HepG2 (cell line): ENCODE results near the gene GSTT2B. TPM values are rescaled to one million over a fixed set of nuclear protein-coding genes. Genes with fewer than 3 reads are reported as not detected.

Experiments
- ATAC-seq: fragments of 200-7000 bp; cut with Tn5 transposase; 3 replicates; pipeline ENCODE4 v1.9.1; 2020; ENCODE audit warnings: mild to moderate bottlenecking, moderate library complexity
- BruUV-seq: library from RNA; stranded (reverse); fragments of 400-500 nt; replicated peaks from 2 replicates; lab custom pipeline; 2021; lab: Mats Ljungman, UMichigan
- CTCF ChIA-PET: fragments of 300-600 bp; formaldehyde crosslinking; extraction: SDS; loops from one replicate; lab custom pipeline; 2021; ENCODE audit warnings: low total read pairs, inconsistent platforms, low intra/inter-chr PET ratio; lab: Yijun Ruan, JAX
- POLR2A ChIA-PET: fragments of 350-600 bp; sonication (Branson Sonifier 250); formaldehyde crosslinking; loops from one replicate; lab custom pipeline; 2020; ENCODE audit warnings: antibody characterized with exemption, inconsistent platforms; lab: Yijun Ruan, JAX
- DNase-seq: peaks from one replicate; pipeline ENCODE4 v3.0.0-alpha.2; 2015; ENCODE audit warnings: low spot score
- FAIRE-seq: peaks from 3 replicates; lab custom pipeline; 2011; peaks lifted over from hg19 to GRCh38; lab: Jason Lieb, UNC
- H2AFZ ChIP-seq: one replicate; pipeline ENCODE4 v1.6.1; 2011; ENCODE audit warnings: low read length, inconsistent platforms
- H3K27ac ChIP-seq: fragments of 300-600 bp; 3 replicates; pipeline ENCODE4 v1.8.0; 2011; ENCODE audit warnings: mixed run types, mild to moderate bottlenecking, mixed read lengths, low read length, inconsistent platforms; ENCODE audit not compliant: insufficient read depth; ENCODE audit errors: extremely low read length
- H3K27me3 ChIP-seq, 2 experiments: fragments of 200-600 bp in 1 of 2; 2 replicates in 1 of 2; 3 replicates in 1 of 2; pipeline versions ENCODE4 v1.6.0 to v1.8.0; 2011; ENCODE audit warnings: low read length in 2 of 2, mild to moderate bottlenecking in 2 of 2, moderate library complexity in 2 of 2, inconsistent platforms in 1 of 2; ENCODE audit not compliant: insufficient read depth in 2 of 2, control insufficient read depth in 1 of 2
- H3K36me3 ChIP-seq, 2 experiments: fragments of 200-600 bp in 1 of 2; replicated peaks in 1 of 2; 2 replicates in 1 of 2; 3 replicates in 1 of 2; pipeline versions ENCODE4 v1.5.1 to v1.8.0; 2011; ENCODE audit warnings: low read length in 2 of 2, inconsistent platforms in 1 of 2; ENCODE audit not compliant: insufficient read depth in 2 of 2, control insufficient read depth in 1 of 2
- H3K4me1 ChIP-seq: 2 replicates; pipeline ENCODE4 v1.5.1; 2012; ENCODE audit warnings: low read length, inconsistent platforms; ENCODE audit not compliant: insufficient read depth
- H3K4me2 ChIP-seq: 2 replicates; pipeline ENCODE4 v1.6.0; 2011; ENCODE audit warnings: low read depth, low read length, inconsistent platforms
- H3K4me3 ChIP-seq, 3 experiments: fragments of 200-600 bp in 1 of 3; sonication (generic), shearing (Covaris generic) in 1 of 3; replicated peaks in 1 of 3; 2 replicates each; pipeline ENCODE4 v1.5.1; 2011 to 2016; ENCODE audit warnings: low read length in 3 of 3, inconsistent platforms in 2 of 3, low read depth in 2 of 3, mild to moderate bottlenecking in 2 of 3, control low read depth in 1 of 3, mixed read lengths in 1 of 3; ENCODE audit not compliant: insufficient read depth in 1 of 3
- H3K79me2 ChIP-seq: one replicate; pipeline ENCODE4 v1.6.1; 2011; ENCODE audit warnings: low read length, inconsistent platforms; ENCODE audit not compliant: insufficient read depth
- H3K9ac ChIP-seq: 2 replicates; pipeline ENCODE4 v1.6.0; 2011; ENCODE audit warnings: mild to moderate bottlenecking, low read depth, low read length, inconsistent platforms; ENCODE audit not compliant: insufficient read depth
- H3K9me3 ChIP-seq: 2 replicates; pipeline ENCODE4 v1.5.1; 2012; ENCODE audit warnings: mild to moderate bottlenecking, low read length
- H4K20me1 ChIP-seq: 2 replicates; pipeline ENCODE4 v1.6.0; 2011; ENCODE audit warnings: inconsistent platforms, mild to moderate bottlenecking, low read length, moderate library complexity; ENCODE audit not compliant: insufficient read depth
- ADNP ChIP-seq: sonication (generic); formaldehyde crosslinking; IDR thresholded peaks from 2 replicates; pipeline ENCODE4 v1.4.0; 2020; ENCODE audit warnings: missing genetic modification reagents
- ELF1 ChIP-seq: sonication (generic); formaldehyde crosslinking; IDR thresholded peaks from 2 replicates; pipeline ENCODE4 v1.4.0; 2020; ENCODE audit warnings: missing genetic modification reagents
- ERF ChIP-seq: IDR thresholded peaks from 2 replicates; pipeline ENCODE4 v1.6.1; 2018; ENCODE audit warnings: missing biosample characterization, missing genetic modification reagents
- IRF9 ChIP-seq: sonication (generic); formaldehyde crosslinking; IDR thresholded peaks from 2 replicates; pipeline ENCODE4 v1.8.0; 2022; ENCODE audit warnings: missing genetic modification reagents, mild to moderate bottlenecking, borderline replicate concordance
- MED1 ChIP-seq: sonication (generic); formaldehyde crosslinking; IDR thresholded peaks from 2 replicates; pipeline ENCODE4 v1.4.0; 2020; ENCODE audit warnings: missing genetic modification reagents
- MZF1 ChIP-seq: sonication (generic); formaldehyde crosslinking; IDR thresholded peaks from 2 replicates; pipeline ENCODE4 v1.8.1; 2023; ENCODE audit warnings: mild to moderate bottlenecking, missing genetic modification reagents, borderline replicate concordance
- RAD51 ChIP-seq: fragments of 450-650 bp; IDR thresholded peaks from 2 replicates; pipeline ENCODE4 v1.6.1; 2016; ENCODE audit warnings: borderline replicate concordance
- RARG ChIP-seq: sonication (generic); formaldehyde crosslinking; IDR thresholded peaks from 2 replicates; pipeline ENCODE4 v1.4.0; 2020; ENCODE audit warnings: low read depth, mild to moderate bottlenecking, missing genetic modification reagents
- RERE ChIP-seq: IDR thresholded peaks from 2 replicates; pipeline ENCODE4 v1.6.1; 2016; ENCODE audit warnings: low read depth, missing genetic modification reagents, missing compliant biosample characterization
- SMARCC2 ChIP-seq: fragments of 450-650 bp; IDR thresholded peaks from 2 replicates; pipeline ENCODE4 v1.6.1; 2017; ENCODE audit warnings: antibody characterized with exemption, mild to moderate bottlenecking
- SNAPC5 ChIP-seq: sonication (generic); formaldehyde crosslinking; IDR thresholded peaks from 2 replicates; pipeline ENCODE4 v1.8.1; 2023; ENCODE audit warnings: mild to moderate bottlenecking, missing genetic modification reagents, borderline replicate concordance
- TCF12 ChIP-seq, 2 experiments: fragments of 450-650 bp in 1 of 2; sonication (generic) in 1 of 2; formaldehyde crosslinking in 1 of 2; IDR thresholded peaks; 2 replicates each; pipeline versions ENCODE4 v1.6.1 to v1.8.0; 2017 to 2022; ENCODE audit warnings: antibody characterized with exemption in 1 of 2, mild to moderate bottlenecking in 1 of 2, missing genetic modification reagents in 1 of 2, moderate library complexity in 1 of 2
- YEATS4 ChIP-seq: sonication (generic); formaldehyde crosslinking; IDR thresholded peaks from 2 replicates; pipeline ENCODE4 v1.4.0; 2020; ENCODE audit warnings: missing genetic modification reagents, borderline replicate concordance
- ZBTB20 ChIP-seq: sonication (generic); formaldehyde crosslinking; IDR thresholded peaks from 2 replicates; pipeline ENCODE4 v1.8.1; 2023; ENCODE audit warnings: missing genetic modification reagents, low read depth, mild to moderate bottlenecking, borderline replicate concordance
- ZBTB26 ChIP-seq: IDR thresholded peaks from 2 replicates; pipeline ENCODE4 v1.6.1; 2016; ENCODE audit warnings: missing compliant biosample characterization, missing genetic modification reagents, borderline replicate concordance
- ZFX ChIP-seq: sonication (generic); formaldehyde crosslinking; IDR thresholded peaks from 2 replicates; pipeline ENCODE4 v1.4.0; 2020; ENCODE audit warnings: mild to moderate bottlenecking, low read depth, missing genetic modification reagents, moderate library complexity
- ZNF720 ChIP-seq: sonication (generic); formaldehyde crosslinking; IDR thresholded peaks from 2 replicates; pipeline ENCODE4 v1.4.0; 2020; ENCODE audit warnings: missing genetic modification reagents
- ZNF792 ChIP-seq: IDR thresholded peaks from 2 replicates; pipeline ENCODE4 v1.6.1; 2016
- WGBS: methylation state at CpG from one replicate; pipeline ENCODE4 v1.1.6; 2017; ENCODE audit warnings: low lambda C conversion rate; 5-methylcytosine and 5-hydroxymethylcytosine counted together
- in situ Hi-C: cut with HindIII; loops from 2 replicates; pipeline ENCODE4 v1.10.0; 2017; ENCODE audit warnings: low pct_unique_long_range_greater_than_20kb; ENCODE audit not compliant: extremely low pct_ligation_motif_present
- intact Hi-C: fragments of 100-400 bp; cut with micrococcal nuclease; formaldehyde crosslinking; loops from one replicate; pipeline ENCODE4 v1.10.0; 2022; ENCODE audit not compliant: unreplicated experiment
- polyA plus RNA-seq, 8 experiments: library from polyadenylated mRNA; depleted of rRNA in 3 of 8; stranded (reverse) in 7 of 8; unstranded in 1 of 8; fragments of >200 nt; fragmentation: Illumina TruSeq in 4 of 8; extraction: Trizol in 4 of 8; gene quantifications; 2 replicates each; pipeline versions ENCODE4 v1.2.1 to v1.2.3, GENCODE V29; 2011 to 2016; ENCODE audit warnings: low read depth in 4 of 8, missing spikeins in 1 of 8, mixed read lengths in 1 of 8; ENCODE audit not compliant: insufficient read depth in 1 of 8
- total RNA-seq, 5 experiments: library from RNA; depleted of rRNA; stranded (reverse); fragments of >200 nt; fragmentation: Illumina TruSeq; extraction: Trizol; gene quantifications; 2 replicates each; pipeline ENCODE4 v1.2.3, GENCODE V29; 2016; ENCODE audit warnings: low read depth in 1 of 5

GSTT2B gene
- total and polyA plus RNA-seq, 2 of the 13 experiments (the other 11 are each of a cell fraction or from before 2014, with no cell fraction given) = 1.5 to 3.9 TPM

GRCh38 chr22:23909296-23909898, 51.6 kb downstream of the GSTT2B start:
- Histone ChIP-seq H3K27me3 (no peaks in the 10 kb centered on the region; a peak in 1 of 5 replicates), H3K4me2 (no peak overlapping the region), H3K36me3 (no peaks in the 10 kb centered on the region), H3K4me3 (no peak overlapping the region), H2AFZ (no peak overlapping the region), H3K9ac (no peak overlapping the region), H3K4me1 (peaks cover 45% of the 10 kb centered on the region), H3K9me3 (no peaks in the 10 kb centered on the region), H4K20me1 (no peaks in the 10 kb centered on the region), H3K27ac (no peak overlapping the region), H3K79me2 (no peaks in the 10 kb centered on the region)
- no TSS peak for BruUV-seq
- ChIA-PET POLR2A (interaction anchor here (1.3 to 6.9 kb wide), 3 partner anchors 16 to 100 kb away, joined by 3 to 84 read pairs (median 4); partner anchors contain the start of genes MIF and SLC2A11), CTCF (no interaction called here)
- intact Hi-C loops = no loop called here
- DNase-seq (no peak), ATAC-seq (no peak), FAIRE-seq (no peak)
- in situ Hi-C loops = no loop called here
- TF ChIP-seq IRF9 (CRISPR knock-in tag) (no peak), SMARCC2 (no peak), ZFX (CRISPR knock-in tag) (no peak), ZNF792 (CRISPR knock-in tag) (no peak), YEATS4 (CRISPR knock-in tag) (no peak), MZF1 (CRISPR knock-in tag) (no peak), ADNP (no peak), TCF12 (IDR thresholded peaks at IDR 0.05) (no peak), TCF12 (CRISPR knock-in tag; IDR thresholded peaks at IDR 0.05) (no peak), ERF (CRISPR knock-in tag) (no peak), ZNF720 (CRISPR knock-in tag) (no peak), SNAPC5 (no peak), ELF1 (CRISPR knock-in tag) (no peak), RAD51 (no peak), MED1 (no peak), ZBTB20 (CRISPR knock-in tag) (no peak), RARG (no peak), ZBTB26 (CRISPR knock-in tag) (no peak), RERE (no peak)
- WGBS = 96% methylated on average over 6 of the region's 6 CpGs
